Subcutaneous adipose tissue (tissue), 4 donors: ENCODE results near the gene SERPIND1. TPM values are rescaled to one million over a fixed set of nuclear protein-coding genes. Genes with fewer than 3 reads are reported as not detected.

Experiments used
- total RNA-seq, 4 donors: library from RNA; depleted of rRNA; stranded (reverse); fragments of >200 nt; gene quantifications; one replicate each; pipeline ENCODE4 v1.1.0, GENCODE V29; 2016
- TF ChIP-seq, protein P1 (sequence below): fragments of 450-650 bp; IDR thresholded peaks from one replicate; pipeline ENCODE4 v1.5.1; 2016; ENCODE audit warnings: low read depth, mild to moderate bottlenecking, control low read depth, antibody characterized with exemption, moderate library complexity

SERPIND1 gene
- total RNA-seq, 4 donors from 2014 or later = 0.22 TPM; not detected in 3

DNA sequence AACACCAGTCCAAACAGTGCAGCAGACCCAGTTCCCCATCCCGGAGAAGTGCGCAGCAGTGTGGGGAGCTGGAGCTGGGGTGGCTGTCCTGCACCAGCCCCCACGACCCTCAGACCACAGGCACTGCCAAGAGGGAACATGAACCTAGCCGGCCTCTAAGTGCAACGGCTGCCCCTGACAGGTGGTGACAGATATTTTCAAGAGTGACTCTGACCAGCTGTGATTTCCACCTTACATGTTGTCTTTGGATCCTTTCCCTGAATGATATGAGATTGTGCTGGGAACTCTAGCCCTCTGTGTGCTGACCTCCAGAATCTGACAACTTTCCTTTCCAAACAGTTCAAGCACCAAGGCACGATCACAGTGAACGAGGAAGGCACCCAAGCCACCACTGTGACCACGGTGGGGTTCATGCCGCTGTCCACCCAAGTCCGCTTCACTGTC lies 12.6 kb downstream of the SERPIND1 start:
- TF ChIP-seq, protein P1, sequence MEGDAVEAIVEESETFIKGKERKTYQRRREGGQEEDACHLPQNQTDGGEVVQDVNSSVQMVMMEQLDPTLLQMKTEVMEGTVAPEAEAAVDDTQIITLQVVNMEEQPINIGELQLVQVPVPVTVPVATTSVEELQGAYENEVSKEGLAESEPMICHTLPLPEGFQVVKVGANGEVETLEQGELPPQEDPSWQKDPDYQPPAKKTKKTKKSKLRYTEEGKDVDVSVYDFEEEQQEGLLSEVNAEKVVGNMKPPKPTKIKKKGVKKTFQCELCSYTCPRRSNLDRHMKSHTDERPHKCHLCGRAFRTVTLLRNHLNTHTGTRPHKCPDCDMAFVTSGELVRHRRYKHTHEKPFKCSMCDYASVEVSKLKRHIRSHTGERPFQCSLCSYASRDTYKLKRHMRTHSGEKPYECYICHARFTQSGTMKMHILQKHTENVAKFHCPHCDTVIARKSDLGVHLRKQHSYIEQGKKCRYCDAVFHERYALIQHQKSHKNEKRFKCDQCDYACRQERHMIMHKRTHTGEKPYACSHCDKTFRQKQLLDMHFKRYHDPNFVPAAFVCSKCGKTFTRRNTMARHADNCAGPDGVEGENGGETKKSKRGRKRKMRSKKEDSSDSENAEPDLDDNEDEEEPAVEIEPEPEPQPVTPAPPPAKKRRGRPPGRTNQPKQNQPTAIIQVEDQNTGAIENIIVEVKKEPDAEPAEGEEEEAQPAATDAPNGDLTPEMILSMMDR = no peak

DNA sequence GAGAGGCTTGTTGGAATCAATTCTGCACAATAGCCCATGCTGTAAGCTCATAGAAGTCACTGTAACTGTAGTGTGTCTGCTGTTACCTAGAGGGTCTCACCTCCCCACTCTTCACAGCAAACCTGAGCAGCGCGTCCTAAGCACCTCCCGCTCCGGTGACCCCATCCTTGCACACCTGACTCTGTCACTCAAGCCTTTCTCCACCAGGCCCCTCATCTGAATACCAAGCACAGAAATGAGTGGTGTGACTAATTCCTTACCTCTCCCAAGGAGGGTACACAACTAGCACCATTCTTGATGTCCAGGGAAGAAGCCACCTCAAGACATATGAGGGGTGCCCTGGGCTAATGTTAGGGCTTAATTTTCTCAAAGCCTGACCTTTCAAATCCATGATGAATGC lies 13.3 kb downstream of the SERPIND1 start:
- TF ChIP-seq, protein P1 = no peak

DNA sequence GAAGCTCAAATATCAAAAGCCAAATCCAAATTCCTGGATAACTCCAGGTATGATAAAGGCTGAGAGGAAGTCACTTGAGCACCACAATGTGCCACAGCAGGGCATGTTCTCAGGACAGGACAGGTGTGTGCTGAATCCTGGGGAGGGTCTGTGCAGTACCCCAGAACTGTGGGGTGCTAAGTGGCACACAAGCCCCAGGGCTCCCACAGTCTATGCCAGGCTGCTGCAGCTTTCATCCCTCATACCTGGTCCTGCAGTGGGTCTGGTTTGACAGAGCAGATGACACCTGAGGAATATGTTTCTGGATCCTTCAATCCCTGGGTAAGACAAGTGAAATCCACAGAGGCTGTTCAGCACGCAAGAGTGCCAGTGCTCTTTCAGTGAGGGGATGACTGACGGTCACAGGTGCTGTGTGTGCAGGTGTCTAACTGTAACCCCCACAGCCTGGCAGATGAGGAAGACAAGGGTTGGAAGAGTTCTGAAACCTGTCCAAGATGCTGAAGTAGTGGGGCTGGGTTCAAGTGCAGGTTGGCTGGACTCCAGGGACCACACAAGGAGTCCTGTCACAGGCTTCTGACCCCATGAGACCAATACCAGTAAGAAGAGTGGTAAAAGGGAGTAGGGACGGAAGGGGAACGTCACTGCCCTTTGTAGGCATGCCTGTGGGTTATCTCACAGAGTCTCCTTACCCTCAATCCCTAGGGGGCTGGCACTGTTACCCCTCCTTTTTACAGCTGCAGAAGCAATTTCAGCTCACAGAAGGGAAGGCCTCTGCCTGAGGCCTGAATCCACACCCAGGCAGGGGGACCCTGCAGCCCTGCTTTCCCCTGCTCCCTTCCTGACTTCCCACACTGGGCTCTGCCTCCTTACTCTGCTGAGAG lies 14.1 kb downstream of the SERPIND1 start:
- TF ChIP-seq, protein P1 = no peak

DNA sequence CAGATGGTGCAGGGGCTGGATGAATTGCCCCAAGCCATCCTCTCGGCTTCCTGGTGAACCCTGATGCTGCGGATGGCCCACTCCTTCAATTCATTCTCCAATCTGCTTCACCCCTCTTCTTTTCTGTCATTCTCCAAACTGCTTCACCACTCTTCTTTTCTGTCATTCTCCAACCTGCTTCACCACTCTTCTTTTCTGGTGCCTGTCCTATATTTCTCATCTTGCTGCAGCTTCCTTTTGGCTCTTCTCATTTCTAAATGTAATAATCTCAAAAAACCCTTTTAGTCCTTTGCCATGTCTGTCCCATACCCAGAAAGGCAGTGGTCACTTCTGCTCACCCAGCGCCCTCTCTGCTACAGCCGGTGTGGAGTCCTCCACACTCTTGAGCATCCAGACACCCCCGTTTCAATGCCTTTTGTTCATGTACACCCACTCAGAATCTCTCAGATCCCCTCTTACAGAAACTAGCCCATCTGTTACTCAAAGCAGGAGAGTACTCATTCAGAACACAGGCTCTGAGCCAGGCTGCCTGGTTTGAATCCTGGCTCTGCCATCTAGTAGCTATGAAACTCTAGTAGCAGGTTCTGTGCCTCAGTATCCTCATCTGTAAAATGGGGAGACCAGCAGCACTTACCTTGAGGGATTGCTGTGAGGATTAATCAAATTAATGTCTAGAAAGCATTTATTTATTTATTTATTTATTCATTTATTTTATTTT lies 14.9 kb downstream of the SERPIND1 start:
- TF ChIP-seq, protein P1 = no peak

DNA sequence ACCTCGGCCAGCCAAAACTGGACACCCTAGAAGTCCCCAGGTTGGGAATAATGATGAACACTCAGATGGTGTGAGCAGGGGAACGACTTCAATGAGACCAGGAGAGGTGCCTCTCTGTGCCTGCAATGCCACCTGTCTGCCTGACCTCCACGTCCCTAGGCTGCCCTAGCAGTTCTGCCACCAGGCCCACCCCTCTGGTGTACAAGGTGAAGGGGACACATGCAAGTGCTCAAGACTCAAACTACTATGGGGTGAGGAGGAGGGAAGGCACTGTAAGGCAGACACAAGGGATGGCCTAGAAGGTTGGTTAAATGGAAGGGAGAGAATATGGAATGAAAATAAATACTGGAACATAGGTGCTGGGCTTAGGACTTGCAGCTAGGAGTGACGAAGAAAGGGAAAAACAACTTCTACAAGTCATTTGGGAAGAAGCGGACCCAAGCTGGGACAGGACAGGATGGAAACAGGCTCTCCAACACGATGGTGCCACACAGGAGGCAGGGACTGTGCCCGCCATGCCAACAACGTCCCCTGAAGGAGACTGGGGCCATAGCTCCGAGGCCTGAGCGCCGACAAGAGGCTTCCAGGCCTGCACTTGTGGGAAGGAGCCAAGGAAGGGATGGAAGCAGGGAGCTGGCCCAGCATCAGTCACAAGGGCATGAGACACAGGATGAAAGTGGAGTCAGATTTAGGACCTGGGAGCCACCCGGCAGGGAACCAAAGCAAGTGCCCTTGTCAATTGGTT lies 18.5 kb downstream of the SERPIND1 start:
- TF ChIP-seq, protein P1 = no peak

DNA sequence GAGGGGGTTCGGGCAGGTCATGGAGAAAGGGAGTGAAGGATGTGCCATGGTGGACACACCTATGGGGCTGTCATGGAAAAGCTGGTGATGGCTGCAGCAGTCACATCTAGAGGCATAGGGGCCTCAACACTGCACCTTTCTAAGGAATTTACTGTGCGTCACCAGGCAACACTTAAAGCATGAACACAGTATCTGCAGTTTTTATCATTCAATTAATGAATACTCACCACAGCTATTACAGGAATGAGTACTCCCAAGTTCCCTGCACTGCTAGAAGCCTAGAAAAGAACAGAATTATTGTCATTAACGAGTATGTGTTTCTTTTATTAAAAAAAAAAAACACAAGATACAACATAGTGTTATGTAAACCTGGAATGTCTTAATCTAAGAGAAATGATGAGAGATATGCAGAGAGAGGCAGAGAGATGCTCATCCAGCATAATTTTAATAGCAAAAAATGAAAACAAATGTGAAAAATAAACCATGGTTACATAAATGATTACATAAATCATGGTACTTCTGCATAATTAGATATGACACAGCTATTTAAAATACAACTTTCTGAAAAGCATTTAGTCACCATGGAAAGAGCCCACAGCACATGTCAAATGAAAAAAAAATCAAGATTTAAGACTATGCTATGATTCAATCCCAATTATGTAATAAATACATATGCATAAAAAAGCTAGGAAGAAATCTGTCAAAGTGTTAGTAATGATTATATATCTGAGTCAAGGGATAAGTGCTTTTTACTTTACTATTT lies 19.2 kb downstream of the SERPIND1 start:
- TF ChIP-seq, protein P1 = no peak
